ENCODE measurements around the gene BTF3.

DNA sequence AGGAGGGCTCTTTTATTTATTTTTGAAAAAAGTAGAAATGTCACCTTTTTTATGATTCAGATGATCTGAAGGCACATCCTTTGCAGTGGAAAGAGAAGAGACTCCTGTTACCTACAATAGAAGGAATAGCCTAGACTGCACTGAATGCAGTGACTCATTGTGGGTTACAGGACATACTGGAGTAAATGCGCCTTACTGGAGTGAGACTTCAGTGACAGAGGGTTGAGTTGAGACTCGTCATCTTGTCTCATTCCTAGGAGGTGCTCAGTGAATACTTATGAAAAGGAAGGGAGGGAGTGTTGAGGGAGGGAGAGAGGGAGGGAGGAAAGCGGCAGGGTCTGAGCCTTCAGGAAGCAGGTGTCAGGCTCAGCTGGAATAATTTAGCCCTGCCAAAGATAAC, 42.0 kb downstream of the BTF3 start:
- no peak for TF ChIP-seq EZH2 (IDR thresholded peaks at IDR 0.05; ENCODE audit: low read depth)
- TF ChIP-seq, protein P1, sequence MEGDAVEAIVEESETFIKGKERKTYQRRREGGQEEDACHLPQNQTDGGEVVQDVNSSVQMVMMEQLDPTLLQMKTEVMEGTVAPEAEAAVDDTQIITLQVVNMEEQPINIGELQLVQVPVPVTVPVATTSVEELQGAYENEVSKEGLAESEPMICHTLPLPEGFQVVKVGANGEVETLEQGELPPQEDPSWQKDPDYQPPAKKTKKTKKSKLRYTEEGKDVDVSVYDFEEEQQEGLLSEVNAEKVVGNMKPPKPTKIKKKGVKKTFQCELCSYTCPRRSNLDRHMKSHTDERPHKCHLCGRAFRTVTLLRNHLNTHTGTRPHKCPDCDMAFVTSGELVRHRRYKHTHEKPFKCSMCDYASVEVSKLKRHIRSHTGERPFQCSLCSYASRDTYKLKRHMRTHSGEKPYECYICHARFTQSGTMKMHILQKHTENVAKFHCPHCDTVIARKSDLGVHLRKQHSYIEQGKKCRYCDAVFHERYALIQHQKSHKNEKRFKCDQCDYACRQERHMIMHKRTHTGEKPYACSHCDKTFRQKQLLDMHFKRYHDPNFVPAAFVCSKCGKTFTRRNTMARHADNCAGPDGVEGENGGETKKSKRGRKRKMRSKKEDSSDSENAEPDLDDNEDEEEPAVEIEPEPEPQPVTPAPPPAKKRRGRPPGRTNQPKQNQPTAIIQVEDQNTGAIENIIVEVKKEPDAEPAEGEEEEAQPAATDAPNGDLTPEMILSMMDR (conservative IDR thresholded peaks at IDR 0.05) = no peak
